Liver (tissue), 9 donors: ENCODE data around the gene SETBP1. TPM values are rescaled to one million over a fixed set of nuclear protein-coding genes. Genes with fewer than 3 reads are reported as not detected.

Source experiments
- DNase-seq: peaks from one replicate; pipeline ENCODE4 v3.0.0-alpha.2; 2017; ENCODE audit warnings: low spot score
- H3K27ac ChIP-seq, 2 donors: one replicate each; pipeline ENCODE4 v1.7.0; 2013; ENCODE audit warnings: inconsistent platforms in 2 of 2, low read length in 2 of 2, control low read depth in 1 of 2, low read depth in 1 of 2, mild to moderate bottlenecking in 1 of 2
- H3K27me3 ChIP-seq, 4 donors: one replicate each; pipeline versions ENCODE4 v1.6.1 to v1.7.0; 2013; ENCODE audit warnings: low read length in 3 of 4, inconsistent platforms in 1 of 4, mild to moderate bottlenecking in 1 of 4, moderate library complexity in 1 of 4; ENCODE audit not compliant: control insufficient read depth in 4 of 4, insufficient read depth in 4 of 4
- H3K36me3 ChIP-seq, 4 donors: one replicate each; pipeline versions ENCODE4 v1.6.1 to v1.7.0; 2013; ENCODE audit warnings: low read length in 3 of 4, mild to moderate bottlenecking in 3 of 4, low read depth in 1 of 4, moderate library complexity in 1 of 4; ENCODE audit not compliant: control insufficient read depth in 4 of 4, insufficient read depth in 3 of 4
- H3K4me1 ChIP-seq, 4 donors: one replicate each; pipeline versions ENCODE4 v1.6.1 to v1.7.0; 2013; ENCODE audit warnings: low read length in 3 of 4, mild to moderate bottlenecking in 3 of 4, moderate library complexity in 1 of 4; ENCODE audit not compliant: control insufficient read depth in 4 of 4, insufficient read depth in 4 of 4
- H3K4me3 ChIP-seq, 3 donors: one replicate each; pipeline versions ENCODE4 v1.6.1 to v1.7.0; 2013; ENCODE audit warnings: low read length in 3 of 3, control low read depth in 1 of 3, low read depth in 1 of 3, mild to moderate bottlenecking in 1 of 3
- H3K9ac ChIP-seq, 2 donors: one replicate each; pipeline ENCODE4 v1.7.0; 2013; ENCODE audit warnings: low read length in 2 of 2, mild to moderate bottlenecking in 2 of 2, moderate library complexity in 2 of 2, control low read depth in 1 of 2, low read depth in 1 of 2
- H3K9me3 ChIP-seq, 4 donors: one replicate each; pipeline versions ENCODE4 v1.6.1 to v1.7.0; 2013; ENCODE audit warnings: low read length in 3 of 4; ENCODE audit not compliant: control insufficient read depth in 4 of 4
- ATF3 ChIP-seq: IDR thresholded peaks from 2 replicates; pipeline ENCODE4 v1.6.1; 2016; ENCODE audit warnings: antibody characterized with exemption
- EGR1 ChIP-seq, 2 donors: IDR thresholded peaks; 2 replicates each; pipeline ENCODE4 v1.6.1; 2016 to 2018; ENCODE audit warnings: antibody characterized with exemption in 2 of 2, low read depth in 2 of 2
- FOXA1 ChIP-seq: IDR thresholded peaks from 2 replicates; pipeline ENCODE4 v1.6.1; 2016; ENCODE audit warnings: antibody characterized with exemption
- FOXA2 ChIP-seq: IDR thresholded peaks from 2 replicates; pipeline ENCODE4 v1.6.1; 2016; ENCODE audit warnings: antibody characterized with exemption
- HNF4A ChIP-seq, 2 donors: conservative IDR thresholded peaks; 2 replicates each; pipeline ENCODE4 v1.6.1; 2016; ENCODE audit warnings: antibody characterized with exemption in 2 of 2, mild to moderate bottlenecking in 2 of 2
- HNF4G ChIP-seq: IDR thresholded peaks from 2 replicates; pipeline ENCODE4 v1.6.1; 2016; ENCODE audit warnings: antibody characterized with exemption
- JUND ChIP-seq, 2 donors: IDR thresholded peaks; 2 replicates each; pipeline ENCODE4 v1.6.1; 2016; ENCODE audit warnings: antibody characterized with exemption in 2 of 2
- MAX ChIP-seq: IDR thresholded peaks from 2 replicates; pipeline ENCODE4 v1.6.1; 2016; ENCODE audit warnings: antibody characterized with exemption
- NR2F2 ChIP-seq: IDR thresholded peaks from 2 replicates; pipeline ENCODE4 v1.6.1; 2016; ENCODE audit warnings: antibody characterized with exemption
- RAD21 ChIP-seq, 2 donors: IDR thresholded peaks; 2 replicates each; pipeline ENCODE4 v1.6.1; 2016; ENCODE audit warnings: antibody characterized with exemption in 2 of 2, mild to moderate bottlenecking in 2 of 2
- RXRA ChIP-seq, 2 donors: IDR thresholded peaks; 2 replicates each; pipeline ENCODE4 v1.6.1; 2017 to 2018; ENCODE audit warnings: antibody characterized with exemption in 2 of 2, mild to moderate bottlenecking in 1 of 2
- SP1 ChIP-seq: IDR thresholded peaks from 2 replicates; pipeline ENCODE4 v1.6.1; 2018; ENCODE audit warnings: antibody characterized with exemption, mild to moderate bottlenecking
- TAF1 ChIP-seq: conservative IDR thresholded peaks from 2 replicates; pipeline ENCODE4 v1.6.1; 2016; ENCODE audit warnings: antibody characterized with exemption, mild to moderate bottlenecking
- YY1 ChIP-seq: IDR thresholded peaks from 2 replicates; pipeline ENCODE4 v1.6.1; 2016; ENCODE audit warnings: antibody characterized with exemption, mild to moderate bottlenecking
- ZBTB33 ChIP-seq: IDR thresholded peaks from 2 replicates; pipeline ENCODE4 v1.6.1; 2016; ENCODE audit warnings: antibody characterized with exemption
- WGBS: extraction: QIAGEN DNeasy Blood & Tissue Kit; methylation state at CpG from one replicate; pipeline ENCODE4 v1.1.7; 2013; 5-methylcytosine and 5-hydroxymethylcytosine counted together
- polyA plus RNA-seq, 2 donors: library from polyadenylated mRNA; stranded (reverse) in 1 of 2; unstranded in 1 of 2; fragments of 200-250 nt in 1 of 2; fragments of >200 nt in 1 of 2; fragmentation: Nextera tagmentation in 1 of 2; extraction: Ambion mirVana in 1 of 2; gene quantifications; one replicate each; pipeline versions ENCODE4 v1.2.1 to v1.2.3, GENCODE V29; 2013 to 2015
- total RNA-seq, 2 donors: library from RNA; depleted of rRNA; stranded (reverse); fragments of >200 nt; gene quantifications; one replicate each; pipeline ENCODE4 v1.2.3, GENCODE V29; 2014
- donor health status: healthy.
- donor health status: healthy.
- donor health status: healthy.
- donor health status: healthy.
- donor health status: healthy.

SETBP1 gene
- total and polyA plus RNA-seq, 4 donors, result 2.5 to 15.8 (median 4.7) TPM

- TF ChIP-seq ZBTB33 (no peak), JUND (IDR thresholded peaks at IDR 0.05) (no peak), RXRA (IDR thresholded peaks at IDR 0.05) (no peak), FOXA1 (no peak), EGR1 (IDR thresholded peaks at IDR 0.05; ENCODE audit: low read depth in 2 of 2) (no peak)
These were observed 85.8 kb downstream of the SETBP1 start (continued) for GRCh38 chr18:44766450-44766849.

GRCh38 chr18:44767807-44768206, 87.1 kb downstream of the SETBP1 start:
- Histone ChIP-seq H3K9me3 (no peaks in the 10 kb centered on the region), H3K9ac (no peak overlapping the region), H3K4me1 (peaks cover 12 to 35% (median 21%) of the 10 kb centered on the region in 4 donors), H3K4me3 (no peak overlapping the region), H3K27me3 (no peaks in the 10 kb centered on the region), H3K27ac (no peak overlapping the region), H3K36me3 (no peaks in the 10 kb centered on the region)
- TF ChIP-seq MAX, result no peak
- no peak for TF ChIP-seq RAD21 (IDR thresholded peaks at IDR 0.05)
- no peak for TF ChIP-seq ATF3
- no peak for TF ChIP-seq RXRA (IDR thresholded peaks at IDR 0.05)
- no peak for TF ChIP-seq JUND (IDR thresholded peaks at IDR 0.05)
- TF ChIP-seq FOXA2, result no peak
- no peak for TF ChIP-seq EGR1 (IDR thresholded peaks at IDR 0.05; ENCODE audit: low read depth in 2 of 2)
- no peak for TF ChIP-seq NR2F2
- no peak for TF ChIP-seq TAF1
- no peak for TF ChIP-seq YY1
- no peak for TF ChIP-seq SP1
- no peak for TF ChIP-seq FOXA1
- 93% methylated on average over 4 of the region's 4 CpGs for WGBS
- DNase-seq, result no peak

- H3K36me3 ChIP-seq, result no peaks in the 10 kb centered on the region
- DNase-seq, result no peak
- H3K4me3 ChIP-seq, result no peak overlapping the region
- H3K9me3 ChIP-seq, result no peaks in the 10 kb centered on the region
- no peaks in the 10 kb centered on the region for H3K27me3 ChIP-seq
- 90% methylated on average over 2 of the region's 2 CpGs for WGBS
- peak overlapping the region in 1 of 2 donors; percentile 76 for H3K27ac ChIP-seq
- no peak for TF ChIP-seq RAD21 (IDR thresholded peaks at IDR 0.05)
- TF ChIP-seq SP1, result no peak
- no peak for TF ChIP-seq HNF4A (conservative IDR thresholded peaks at IDR 0.05)
- no peak for TF ChIP-seq ATF3
- TF ChIP-seq HNF4G, result no peak
- TF ChIP-seq ZBTB33, result no peak
- no peak for TF ChIP-seq FOXA1
- TF ChIP-seq EGR1 (IDR thresholded peaks at IDR 0.05; ENCODE audit: low read depth in 2 of 2), result no peak
- no peak overlapping the region for H3K9ac ChIP-seq
- H3K4me1 ChIP-seq, result peaks cover 12 to 24% (median 18%) of the 10 kb centered on the region in 4 donors
These were observed 90.0 kb downstream of the SETBP1 start for GRCh38 chr18:44770641-44771040.
